HG03571 (cell line): ENCODE results near the gene CRKL.
"Not testable (repeated sequence)": the region's sequence is repeated elsewhere in the genome, so short reads cannot be mapped to it uniquely, and the experiment has no call there.

Experiments
- ATAC-seq: cut with Tn5 transposase; IDR thresholded peaks from one replicate; pipeline ENCODE4 v1.9.1; 2021; ENCODE audit not compliant: unreplicated experiment

The CRKL gene

GRCh38 chr22:20916916-20917810 lies at the start of gene CRKL:
Gene CRKL (plus strand): TSS chr22:20917407. CDS start chr22:20917935, 528 bp downstream.
- ATAC-seq = peak; percentile 92

GRCh38 chr22:20868025-20868962 lies 48.9 kb upstream of the CRKL start:
- ATAC-seq = no peak

- ATAC-seq = no peak
These were observed 48.0 kb upstream of the CRKL start for GRCh38 chr22:20869234-20869633.

GRCh38 chr22:20873214-20873613 lies 44.0 kb upstream of the CRKL start:
- ATAC-seq = no peak

- ATAC-seq = no peak
These were observed 41.9 kb upstream of the CRKL start for GRCh38 chr22:20875296-20875695.

- no peak for ATAC-seq
These were observed 39.5 kb upstream of the CRKL start for GRCh38 chr22:20877715-20878114.

GRCh38 chr22:20881231-20881630 lies 36.0 kb upstream of the CRKL start:
- no peak for ATAC-seq

- ATAC-seq = no peak
These were observed 35.1 kb upstream of the CRKL start for GRCh38 chr22:20881869-20882815.

GRCh38 chr22:20882855-20883254 lies 34.4 kb upstream of the CRKL start:
- no peak for ATAC-seq

GRCh38 chr22:20884454-20884853 lies 32.8 kb upstream of the CRKL start:
- no peak for ATAC-seq

- ATAC-seq = no peak
These were observed 32.1 kb upstream of the CRKL start for GRCh38 chr22:20885017-20885556.

GRCh38 chr22:20885557-20886323 lies 31.5 kb upstream of the CRKL start:
- no peak for ATAC-seq

- ATAC-seq = no peak
These were observed 29.8 kb upstream of the CRKL start for GRCh38 chr22:20887375-20887774.

- ATAC-seq = no peak
These were observed 28.0 kb upstream of the CRKL start for GRCh38 chr22:20889025-20889704.

GRCh38 chr22:20889904-20890540 lies 27.2 kb upstream of the CRKL start:
- ATAC-seq = no peak

- ATAC-seq = no peak
These were observed 26.2 kb upstream of the CRKL start for GRCh38 chr22:20890975-20891374.

GRCh38 chr22:20897737-20898136 lies 19.5 kb upstream of the CRKL start:
- not testable (repeated sequence) for ATAC-seq

GRCh38 chr22:20899827-20900423 lies 17.3 kb upstream of the CRKL start:
- no peak for ATAC-seq
